Measurements from ENCODE around the gene PKNOX1.
"Not testable (repeated sequence)": the region's sequence is repeated elsewhere in the genome, so short reads cannot be mapped to it uniquely, and the experiment has no call there.

The PKNOX1 gene

GRCh38 chr21:43062955-43063664 is 88.7 kb downstream of the PKNOX1 start:
- FAIRE-seq, result not testable (repeated sequence)

- not testable (repeated sequence) for FAIRE-seq
These were observed 90.0 kb downstream of the PKNOX1 start for GRCh38 chr21:43064265-43064917.

GRCh38 chr21:43065991-43066390 is 91.6 kb downstream of the PKNOX1 start:
- FAIRE-seq, result not testable (repeated sequence)

GRCh38 chr21:43066690-43067089 is 92.3 kb downstream of the PKNOX1 start:
- not testable (repeated sequence) for FAIRE-seq

- FAIRE-seq, result not testable (repeated sequence)
These were observed 93.7 kb downstream of the PKNOX1 start for GRCh38 chr21:43068065-43068464.

GRCh38 chr21:43069682-43070081 is 95.3 kb downstream of the PKNOX1 start:
- FAIRE-seq, result not testable (repeated sequence)

- FAIRE-seq, result not testable (repeated sequence)
These were observed 98.4 kb downstream of the PKNOX1 start for GRCh38 chr21:43072742-43073141.

GRCh38 chr21:43074401-43075169 is 100.2 kb downstream of the PKNOX1 start:
- not testable (repeated sequence) for FAIRE-seq

GRCh38 chr21:43075170-43076022 is 101.0 kb downstream of the PKNOX1 start, which contains the start of gene CBS:
TSS of gene CBS (minus strand) at chr21:43075835. CDS start at chr21:43072193, 3,642 bp downstream.
- FAIRE-seq, result not testable (repeated sequence)

- not testable (repeated sequence) for FAIRE-seq
These were observed 101.8 kb downstream of the PKNOX1 start for GRCh38 chr21:43076023-43076637.

- not testable (repeated sequence) for FAIRE-seq
These were observed 102.3 kb downstream of the PKNOX1 start for GRCh38 chr21:43076643-43077042.

GRCh38 chr21:43082587-43083300 is 108.4 kb downstream of the PKNOX1 start:
- FAIRE-seq, result not testable (repeated sequence)
